Gastroesophageal sphincter (tissue), 4 donors: ENCODE data around the gene KCNK4. TPM values are rescaled to one million over a fixed set of nuclear protein-coding genes. Genes with fewer than 3 reads are reported as not detected.
A peak's percentile ranks its signal among the peaks of the same experiment; 100 is the strongest.

Experiments used
- ATAC-seq: fragments of 150-250 bp; one replicate; pipeline ENCODE4 v1.9.1; 2016; ENCODE audit warnings: mild to moderate bottlenecking, moderate library complexity
- H3K27ac ChIP-seq, 4 donors: fragments of 200-600 bp; sonication (generic) in 3 of 4; 1 replicate in 3 of 4; 2 replicates in 1 of 4; pipeline ENCODE4 v1.5.1; 2016 to 2019
- H3K27me3 ChIP-seq: fragments of 200-600 bp; sonication (generic); one replicate; pipeline ENCODE4 v1.5.1; 2019
- H3K36me3 ChIP-seq, 2 donors: fragments of 200-600 bp; sonication (generic); one replicate each; pipeline ENCODE4 v1.5.1; 2019; ENCODE audit warnings: control low read depth in 1 of 2
- H3K4me1 ChIP-seq, 3 donors: fragments of 200-600 bp; sonication (generic); 1 replicate in 2 of 3; 2 replicates in 1 of 3; pipeline ENCODE4 v1.5.1; 2016 to 2019; ENCODE audit warnings: control low read depth in 2 of 3
- H3K4me3 ChIP-seq, 2 donors: fragments of 200-600 bp; sonication (generic); one replicate each; pipeline ENCODE4 v1.5.1; 2019; ENCODE audit warnings: mild to moderate bottlenecking in 1 of 2, moderate library complexity in 1 of 2
- H3K9me3 ChIP-seq, 3 donors: fragments of 200-600 bp; sonication (generic); one replicate each; pipeline ENCODE4 v1.5.1; 2017 to 2019; ENCODE audit warnings: control low read depth in 2 of 3
- CTCF ChIP-seq, 4 experiments: fragments of 200-600 bp in 2 of 4; fragments of 450-650 bp in 2 of 4; sonication (generic) in 1 of 4; IDR thresholded peaks; one replicate each; pipeline ENCODE4 v1.5.1; 2017 to 2019; ENCODE audit warnings: antibody characterized with exemption in 4 of 4, mild to moderate bottlenecking in 2 of 4, moderate library complexity in 2 of 4
- EP300 ChIP-seq: sonication (generic); formaldehyde crosslinking; IDR thresholded peaks from one replicate; pipeline ENCODE4 v1.6.1; 2017; ENCODE audit warnings: antibody characterized with exemption, mild to moderate bottlenecking
- POLR2A ChIP-seq, 2 donors: fragments of 450-650 bp; IDR thresholded peaks; one replicate each; pipeline ENCODE4 v1.6.1; 2017; ENCODE audit warnings: antibody characterized with exemption in 2 of 2, mild to moderate bottlenecking in 2 of 2, moderate library complexity in 1 of 2
- POLR2AphosphoS5 ChIP-seq: sonication (generic); formaldehyde crosslinking; IDR thresholded peaks from one replicate; pipeline ENCODE4 v1.6.1; 2017; ENCODE audit warnings: antibody characterized with exemption
- WGBS, 2 donors: methylation state at CpG; one replicate each; pipeline ENCODE4 v1.1.5; 2018; ENCODE audit warnings: low coverage in 1 of 2; 5-methylcytosine and 5-hydroxymethylcytosine counted together
- total RNA-seq, 4 donors: library from RNA; depleted of rRNA; stranded (reverse); fragments of >200 nt; gene quantifications; one replicate each; pipeline ENCODE4 v1.1.0, GENCODE V29; 2016

The KCNK4 gene
- total RNA-seq, 4 donors from 2014 or later = 0.31 TPM; not detected in 3

DNA sequence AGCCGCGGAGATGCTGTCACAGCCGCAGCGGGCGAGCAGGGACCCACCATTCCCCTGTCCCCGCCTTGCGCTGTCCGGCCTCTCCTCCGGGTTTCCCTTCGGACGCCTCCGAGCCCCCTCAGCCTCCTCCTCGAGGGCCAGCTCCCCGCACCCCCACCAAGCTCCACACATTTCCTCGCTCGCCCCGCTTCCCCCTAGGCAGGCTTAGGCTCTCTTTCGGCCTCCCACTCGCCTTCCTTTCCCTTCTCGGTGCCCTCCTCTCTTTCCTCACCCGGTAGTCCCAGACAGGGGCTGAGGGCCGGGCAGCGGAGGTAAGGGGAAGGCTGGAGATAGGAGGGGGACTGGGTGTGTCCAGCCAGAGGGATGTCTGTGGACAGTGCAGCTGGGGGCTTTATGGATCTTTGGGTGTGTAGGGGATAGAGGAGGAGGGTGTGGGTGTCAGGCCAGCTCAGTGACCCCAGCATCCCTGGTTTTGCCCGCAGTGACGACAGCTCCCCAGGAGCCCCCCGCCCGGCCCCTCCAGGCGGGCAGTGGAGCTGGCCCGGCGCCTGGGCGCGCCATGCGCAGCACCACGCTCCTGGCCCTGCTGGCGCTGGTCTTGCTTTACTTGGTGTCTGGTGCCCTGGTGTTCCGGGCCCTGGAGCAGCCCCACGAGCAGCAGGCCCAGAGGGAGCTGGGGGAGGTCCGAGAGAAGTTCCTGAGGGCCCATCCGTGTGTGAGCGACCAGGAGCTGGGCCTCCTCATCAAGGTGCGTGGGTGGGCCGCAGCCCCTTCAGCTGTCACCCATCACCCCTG is 1.6 kb downstream of the KCNK4 start:
- Histone ChIP-seq H3K9me3 (no peaks in the 10 kb centered on the region), H3K27ac (no peak overlapping the region), H3K36me3 (peaks cover 0 to 23% of the 10 kb centered on the region in 2 donors), H3K4me1 (peaks cover 0 to 22% (median 17%) of the 10 kb centered on the region in 3 donors), H3K4me3 (peak overlapping the region in 1 of 2 donors; percentile 49), H3K27me3 (peaks cover 82% of the 10 kb centered on the region)
- no peak for ATAC-seq
- 4% methylated on average over 5 to 16 of the region's 42 CpGs for WGBS, 2 donors
- TF ChIP-seq CTCF (IDR thresholded peaks at IDR 0.05) (no peak), POLR2AphosphoS5 (no peak), POLR2A (IDR thresholded peaks at IDR 0.05) (no peak), EP300 (no peak)

DNA sequence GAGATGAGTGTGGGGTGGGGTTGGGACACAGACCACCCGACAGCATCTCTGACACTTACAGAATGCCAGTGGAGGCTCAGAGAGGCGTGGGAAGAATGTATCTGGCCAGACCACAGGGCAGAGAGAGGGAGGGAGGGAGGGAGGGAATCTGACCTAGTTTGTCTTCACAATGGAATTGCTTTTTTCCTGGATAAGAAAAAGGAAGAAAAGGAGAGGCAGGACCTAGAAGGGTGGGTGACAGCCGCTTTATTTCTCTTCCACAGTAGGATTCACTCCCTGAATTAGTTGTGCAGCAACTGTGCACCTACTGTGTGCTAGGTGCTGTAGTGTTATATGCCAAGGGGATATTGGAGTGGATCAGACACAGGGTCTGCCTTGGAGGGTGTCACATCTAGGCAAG is 3.7 kb downstream of the KCNK4 start:
- ATAC-seq = no peak
- peaks cover 0 to 2% of the 10 kb centered on the region in 2 donors for H3K36me3 ChIP-seq
- no peak for TF ChIP-seq EP300
- no peak for TF ChIP-seq POLR2AphosphoS5
- TF ChIP-seq POLR2A (IDR thresholded peaks at IDR 0.05) = no peak
- no peak for TF ChIP-seq CTCF (IDR thresholded peaks at IDR 0.05)
- 14 to 35% methylated on average over 3 of the region's 3 CpGs for WGBS, 2 donors
- H3K4me1 ChIP-seq = peaks cover 0 to 30% (median 21%) of the 10 kb centered on the region in 3 donors
- no peak overlapping the region for H3K4me3 ChIP-seq
- no peak overlapping the region for H3K27ac ChIP-seq
- H3K9me3 ChIP-seq = no peaks in the 10 kb centered on the region
- peaks cover 100% of the 10 kb centered on the region for H3K27me3 ChIP-seq

GRCh38 chr11:64295760-64296159 is 4.7 kb downstream of the KCNK4 start:
- WGBS, 2 donors = 79 to 94% methylated on average over 2 to 4 of the region's 4 CpGs
- Histone ChIP-seq H3K27ac (no peak overlapping the region), H3K36me3 (no peaks in the 10 kb centered on the region), H3K4me3 (no peak overlapping the region), H3K27me3 (peaks cover 100% of the 10 kb centered on the region), H3K9me3 (no peaks in the 10 kb centered on the region), H3K4me1 (peaks cover 0 to 40% (median 28%) of the 10 kb centered on the region in 3 donors)
- ATAC-seq = no peak
- TF ChIP-seq POLR2A (IDR thresholded peaks at IDR 0.05) (no peak), POLR2AphosphoS5 (no peak), CTCF (IDR thresholded peaks at IDR 0.05) (no peak), EP300 (no peak)

- Histone ChIP-seq H3K4me3 (no peak overlapping the region), H3K9me3 (no peaks in the 10 kb centered on the region), H3K27ac (no peak overlapping the region), H3K27me3 (peaks cover 98% of the 10 kb centered on the region), H3K4me1 (peaks cover 0 to 41% (median 25%) of the 10 kb centered on the region in 3 donors), H3K36me3 (no peaks in the 10 kb centered on the region)
- WGBS, 2 donors = 0% methylated on average over 1 of the region's 1 CpG; no CpG with 5 or more reads in 1 of the 2 donors
- no peak for ATAC-seq
- no peak for TF ChIP-seq EP300
- no peak for TF ChIP-seq CTCF (IDR thresholded peaks at IDR 0.05)
- TF ChIP-seq POLR2AphosphoS5 = no peak
- TF ChIP-seq POLR2A (IDR thresholded peaks at IDR 0.05) = no peak
These were observed 5.1 kb downstream of the KCNK4 start for GRCh38 chr11:64296236-64296635.
